ENCODE data around the gene YWHAG. TPM values are rescaled to one million over a fixed set of nuclear protein-coding genes. Genes with fewer than 3 reads are reported as not detected.

Gene YWHAG
- total and polyA plus RNA-seq, 9 of the 15 experiments (the other 6 are each of a cell fraction or from before 2014, with no cell fraction given) = 30.4 to 246 (median 94.5) TPM

DNA sequence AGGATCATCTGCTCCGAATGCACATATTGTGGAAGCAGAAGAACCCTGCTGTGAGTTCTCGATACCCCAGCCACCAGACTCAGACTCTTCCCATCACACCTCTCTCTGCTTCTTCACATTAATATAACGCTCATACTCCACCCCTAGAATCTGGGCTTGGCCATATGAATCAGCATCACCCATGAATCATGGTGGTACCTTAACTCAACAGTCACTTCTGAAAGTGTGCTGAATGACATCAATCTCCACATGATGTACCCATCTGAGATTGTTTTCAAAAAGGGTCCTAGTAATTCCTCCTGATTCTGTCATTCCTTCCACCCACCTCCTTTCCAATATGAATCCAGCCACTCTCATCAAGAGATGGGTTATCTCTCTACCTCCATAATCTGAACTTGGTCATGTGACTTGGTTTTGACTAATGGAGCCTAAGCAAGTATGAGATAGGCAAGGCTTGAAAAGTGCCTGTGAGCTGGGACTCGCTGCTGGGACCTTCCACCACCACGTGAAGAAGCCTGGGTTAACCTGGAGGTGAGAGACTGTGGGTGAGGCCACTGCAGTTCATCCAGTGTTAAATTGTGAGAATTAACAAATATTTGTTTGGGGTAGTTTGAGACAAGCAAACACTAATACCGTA is 15.4 kb downstream of the YWHAG start (continued):
- TF ChIP-seq TOE1 (IDR thresholded peaks at IDR 0.05; ENCODE audit: borderline replicate concordance) (peak; percentile 92), TOE1 (CRISPR knock-in tag; IDR thresholded peaks at IDR 0.05; ENCODE audit: borderline replicate concordance, low read depth) (no peak), NEUROD1 (IDR thresholded peaks at IDR 0.05; ENCODE audit: borderline replicate concordance, low read depth, low read length, partially characterized antibody) (no peak), NCOA2 (IDR thresholded peaks at IDR 0.05; ENCODE audit: partially characterized antibody in 2 of 2) (no peak), EP400 (IDR thresholded peaks at IDR 0.05) (no peak), KDM1A (IDR thresholded peaks at IDR 0.05) (peak; percentile 71 to 77; a peak in 3 of 4 replicates), RUNX1 (IDR thresholded peaks at IDR 0.05; ENCODE audit: low read depth) (no peak), HNRNPLL (IDR thresholded peaks at IDR 0.05; ENCODE audit: low read depth, low read length, poor library complexity, severe bottlenecking) (no peak), FOXJ2 (tag; IDR thresholded peaks at IDR 0.05) (peak; percentile 20; the same call in 1 of the 2 replicates), BMI1 (IDR thresholded peaks at IDR 0.05; ENCODE audit: low read length) (no peak), ZNF75A (CRISPR knock-in tag; IDR thresholded peaks at IDR 0.05) (no peak), RAD51 (IDR thresholded peaks at IDR 0.05; ENCODE audit: borderline replicate concordance, low read depth) (peak; percentile 84), JUND (IDR thresholded peaks at IDR 0.05; ENCODE audit: borderline replicate concordance, low read depth, low read length) (peak; percentile 3; the same call in 1 of the 2 replicates), JUND (tag; IDR thresholded peaks at IDR 0.05; ENCODE audit: borderline replicate concordance, low read depth, low read length) (no peak), SP1 (CRISPR knock-in tag; IDR thresholded peaks at IDR 0.05) (no peak), TAF7 (tag; IDR thresholded peaks at IDR 0.05) (no peak), HDAC2 (IDR thresholded peaks at IDR 0.05) (0 out of 2 replicates have a peak, but pooled peaks have one; percentile 35), U2AF2 (optimal IDR thresholded peaks at IDR 0.05; ENCODE audit: low read depth, low read length) (no peak), SMAD1 (IDR thresholded peaks at IDR 0.05; ENCODE audit: low read depth, low read length, partially characterized antibody) (no peak), RCOR1 (IDR thresholded peaks at IDR 0.05; ENCODE audit: borderline replicate concordance in 1 of 2, low read depth in 2 of 2, low read length in 2 of 2) (peak in 1 of 2 experiments; percentile 15; a peak in 1 of 4 replicates), ZFPM2 (CRISPR knock-in tag; IDR thresholded peaks at IDR 0.05) (no peak), DACH1 (IDR thresholded peaks at IDR 0.05; ENCODE audit: partially characterized antibody) (no peak), HOXB6 (CRISPR knock-in tag; IDR thresholded peaks at IDR 0.05; ENCODE audit: borderline replicate concordance) (no peak), ZC3H8 (IDR thresholded peaks at IDR 0.05) (no peak)
- TF ChIP-seq, protein P1, sequence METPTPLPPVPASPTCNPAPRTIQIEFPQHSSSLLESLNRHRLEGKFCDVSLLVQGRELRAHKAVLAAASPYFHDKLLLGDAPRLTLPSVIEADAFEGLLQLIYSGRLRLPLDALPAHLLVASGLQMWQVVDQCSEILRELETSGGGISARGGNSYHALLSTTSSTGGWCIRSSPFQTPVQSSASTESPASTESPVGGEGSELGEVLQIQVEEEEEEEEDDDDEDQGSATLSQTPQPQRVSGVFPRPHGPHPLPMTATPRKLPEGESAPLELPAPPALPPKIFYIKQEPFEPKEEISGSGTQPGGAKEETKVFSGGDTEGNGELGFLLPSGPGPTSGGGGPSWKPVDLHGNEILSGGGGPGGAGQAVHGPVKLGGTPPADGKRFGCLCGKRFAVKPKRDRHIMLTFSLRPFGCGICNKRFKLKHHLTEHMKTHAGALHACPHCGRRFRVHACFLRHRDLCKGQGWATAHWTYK (CRISPR knock-in tag; IDR thresholded peaks at IDR 0.05) = no peak
- TF ChIP-seq, protein P2, sequence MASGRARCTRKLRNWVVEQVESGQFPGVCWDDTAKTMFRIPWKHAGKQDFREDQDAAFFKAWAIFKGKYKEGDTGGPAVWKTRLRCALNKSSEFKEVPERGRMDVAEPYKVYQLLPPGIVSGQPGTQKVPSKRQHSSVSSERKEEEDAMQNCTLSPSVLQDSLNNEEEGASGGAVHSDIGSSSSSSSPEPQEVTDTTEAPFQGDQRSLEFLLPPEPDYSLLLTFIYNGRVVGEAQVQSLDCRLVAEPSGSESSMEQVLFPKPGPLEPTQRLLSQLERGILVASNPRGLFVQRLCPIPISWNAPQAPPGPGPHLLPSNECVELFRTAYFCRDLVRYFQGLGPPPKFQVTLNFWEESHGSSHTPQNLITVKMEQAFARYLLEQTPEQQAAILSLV (tag; IDR thresholded peaks at IDR 0.05) = no peak
- TF ChIP-seq, protein P3, sequence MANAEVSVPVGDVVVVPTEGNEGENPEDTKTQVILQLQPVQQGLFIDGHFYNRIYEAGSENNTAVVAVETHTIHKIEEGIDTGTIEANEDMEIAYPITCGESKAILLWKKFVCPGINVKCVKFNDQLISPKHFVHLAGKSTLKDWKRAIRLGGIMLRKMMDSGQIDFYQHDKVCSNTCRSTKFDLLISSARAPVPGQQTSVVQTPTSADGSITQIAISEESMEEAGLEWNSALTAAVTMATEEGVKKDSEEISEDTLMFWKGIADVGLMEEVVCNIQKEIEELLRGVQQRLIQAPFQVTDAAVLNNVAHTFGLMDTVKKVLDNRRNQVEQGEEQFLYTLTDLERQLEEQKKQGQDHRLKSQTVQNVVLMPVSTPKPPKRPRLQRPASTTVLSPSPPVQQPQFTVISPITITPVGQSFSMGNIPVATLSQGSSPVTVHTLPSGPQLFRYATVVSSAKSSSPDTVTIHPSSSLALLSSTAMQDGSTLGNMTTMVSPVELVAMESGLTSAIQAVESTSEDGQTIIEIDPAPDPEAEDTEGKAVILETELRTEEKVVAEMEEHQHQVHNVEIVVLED (CRISPR knock-in tag; IDR thresholded peaks at IDR 0.05) = no peak
